ENCODE data around the gene ATP2C2.

DNA sequence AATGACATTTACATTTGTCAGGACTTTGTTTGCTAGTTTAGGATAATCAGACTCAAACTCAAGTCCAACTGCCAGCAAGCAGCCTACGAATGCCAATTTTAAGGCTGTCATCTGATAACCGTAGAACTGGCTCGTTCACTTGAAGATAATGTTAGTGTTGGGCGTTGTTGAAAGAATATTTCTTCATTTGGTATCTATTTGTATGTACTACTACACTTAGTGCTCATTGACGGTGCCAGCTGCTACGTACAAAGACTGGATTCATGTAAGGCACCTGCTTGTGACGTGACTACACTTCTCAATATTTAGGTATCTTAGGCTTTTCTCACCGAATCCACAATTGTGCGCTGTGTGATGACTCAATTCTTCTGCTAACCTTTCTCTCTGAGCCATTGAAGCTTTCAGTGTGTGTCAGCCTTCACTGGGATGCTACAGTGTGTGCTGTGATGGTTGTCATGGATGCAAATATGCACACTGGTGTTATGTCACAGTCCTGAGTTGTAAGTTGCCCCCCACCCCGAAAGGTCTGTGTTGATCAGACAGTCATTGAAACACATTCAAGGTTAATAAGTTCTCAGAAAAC lies 5.7 kb downstream of the ATP2C2 start:
- TF ChIP-seq ETV6 (CRISPR knock-in tag; IDR thresholded peaks at IDR 0.05) (no peak), FOXP1 (CRISPR knock-in tag; IDR thresholded peaks at IDR 0.05; ENCODE audit: borderline replicate concordance) (no peak), TCF7 (CRISPR knock-in tag; IDR thresholded peaks at IDR 0.05; ENCODE audit: low read depth) (no peak), OVOL2 (CRISPR knock-in tag; IDR thresholded peaks at IDR 0.05; ENCODE audit: borderline replicate concordance) (no peak), CREB1 (CRISPR knock-in tag; IDR thresholded peaks at IDR 0.05) (no peak)
- TF ChIP-seq, protein P1, sequence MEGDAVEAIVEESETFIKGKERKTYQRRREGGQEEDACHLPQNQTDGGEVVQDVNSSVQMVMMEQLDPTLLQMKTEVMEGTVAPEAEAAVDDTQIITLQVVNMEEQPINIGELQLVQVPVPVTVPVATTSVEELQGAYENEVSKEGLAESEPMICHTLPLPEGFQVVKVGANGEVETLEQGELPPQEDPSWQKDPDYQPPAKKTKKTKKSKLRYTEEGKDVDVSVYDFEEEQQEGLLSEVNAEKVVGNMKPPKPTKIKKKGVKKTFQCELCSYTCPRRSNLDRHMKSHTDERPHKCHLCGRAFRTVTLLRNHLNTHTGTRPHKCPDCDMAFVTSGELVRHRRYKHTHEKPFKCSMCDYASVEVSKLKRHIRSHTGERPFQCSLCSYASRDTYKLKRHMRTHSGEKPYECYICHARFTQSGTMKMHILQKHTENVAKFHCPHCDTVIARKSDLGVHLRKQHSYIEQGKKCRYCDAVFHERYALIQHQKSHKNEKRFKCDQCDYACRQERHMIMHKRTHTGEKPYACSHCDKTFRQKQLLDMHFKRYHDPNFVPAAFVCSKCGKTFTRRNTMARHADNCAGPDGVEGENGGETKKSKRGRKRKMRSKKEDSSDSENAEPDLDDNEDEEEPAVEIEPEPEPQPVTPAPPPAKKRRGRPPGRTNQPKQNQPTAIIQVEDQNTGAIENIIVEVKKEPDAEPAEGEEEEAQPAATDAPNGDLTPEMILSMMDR (IDR thresholded peaks at IDR 0.05) = no peak
- TF ChIP-seq, protein P2, sequence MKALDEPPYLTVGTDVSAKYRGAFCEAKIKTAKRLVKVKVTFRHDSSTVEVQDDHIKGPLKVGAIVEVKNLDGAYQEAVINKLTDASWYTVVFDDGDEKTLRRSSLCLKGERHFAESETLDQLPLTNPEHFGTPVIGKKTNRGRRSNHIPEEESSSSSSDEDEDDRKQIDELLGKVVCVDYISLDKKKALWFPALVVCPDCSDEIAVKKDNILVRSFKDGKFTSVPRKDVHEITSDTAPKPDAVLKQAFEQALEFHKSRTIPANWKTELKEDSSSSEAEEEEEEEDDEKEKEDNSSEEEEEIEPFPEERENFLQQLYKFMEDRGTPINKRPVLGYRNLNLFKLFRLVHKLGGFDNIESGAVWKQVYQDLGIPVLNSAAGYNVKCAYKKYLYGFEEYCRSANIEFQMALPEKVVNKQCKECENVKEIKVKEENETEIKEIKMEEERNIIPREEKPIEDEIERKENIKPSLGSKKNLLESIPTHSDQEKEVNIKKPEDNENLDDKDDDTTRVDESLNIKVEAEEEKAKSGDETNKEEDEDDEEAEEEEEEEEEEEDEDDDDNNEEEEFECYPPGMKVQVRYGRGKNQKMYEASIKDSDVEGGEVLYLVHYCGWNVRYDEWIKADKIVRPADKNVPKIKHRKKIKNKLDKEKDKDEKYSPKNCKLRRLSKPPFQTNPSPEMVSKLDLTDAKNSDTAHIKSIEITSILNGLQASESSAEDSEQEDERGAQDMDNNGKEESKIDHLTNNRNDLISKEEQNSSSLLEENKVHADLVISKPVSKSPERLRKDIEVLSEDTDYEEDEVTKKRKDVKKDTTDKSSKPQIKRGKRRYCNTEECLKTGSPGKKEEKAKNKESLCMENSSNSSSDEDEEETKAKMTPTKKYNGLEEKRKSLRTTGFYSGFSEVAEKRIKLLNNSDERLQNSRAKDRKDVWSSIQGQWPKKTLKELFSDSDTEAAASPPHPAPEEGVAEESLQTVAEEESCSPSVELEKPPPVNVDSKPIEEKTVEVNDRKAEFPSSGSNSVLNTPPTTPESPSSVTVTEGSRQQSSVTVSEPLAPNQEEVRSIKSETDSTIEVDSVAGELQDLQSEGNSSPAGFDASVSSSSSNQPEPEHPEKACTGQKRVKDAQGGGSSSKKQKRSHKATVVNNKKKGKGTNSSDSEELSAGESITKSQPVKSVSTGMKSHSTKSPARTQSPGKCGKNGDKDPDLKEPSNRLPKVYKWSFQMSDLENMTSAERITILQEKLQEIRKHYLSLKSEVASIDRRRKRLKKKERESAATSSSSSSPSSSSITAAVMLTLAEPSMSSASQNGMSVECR (CRISPR knock-in tag; IDR thresholded peaks at IDR 0.05; ENCODE audit: borderline replicate concordance) = no peak

Data from WTC11 (cell line).